ENCODE results near the gene RAD1. TPM values are rescaled to one million over a fixed set of nuclear protein-coding genes. Genes with fewer than 3 reads are reported as not detected.

Gene RAD1
- total RNA-seq, 4 donors from 2014 or later: 22.5 to 62.1 (median 39.6) TPM

DNA sequence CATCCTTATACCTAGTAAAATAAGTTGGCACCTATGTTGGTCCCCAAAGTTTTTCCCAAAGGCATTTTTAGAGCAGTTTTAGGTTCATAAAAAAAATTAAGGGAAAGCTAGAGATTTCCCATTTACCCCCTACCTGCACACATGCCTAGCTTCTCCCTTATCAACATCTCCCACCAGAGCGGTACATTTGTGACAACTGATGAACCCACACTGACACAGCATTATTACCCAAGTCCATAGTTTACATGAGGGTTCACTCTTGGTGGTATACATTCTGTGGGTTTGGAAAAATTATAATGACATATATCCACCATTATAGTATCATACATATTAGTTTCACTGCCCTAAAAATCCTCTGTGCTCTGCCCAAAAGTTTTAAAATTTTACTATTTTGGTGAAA, 12.0 kb downstream of the RAD1 start:
- TF ChIP-seq POLR2A (IDR thresholded peaks at IDR 0.05; ENCODE audit: low read depth) (no peak), EP300 (IDR thresholded peaks at IDR 0.05) (no peak), POLR2AphosphoS5 (IDR thresholded peaks at IDR 0.05) (no peak)
- TF ChIP-seq, protein P1, sequence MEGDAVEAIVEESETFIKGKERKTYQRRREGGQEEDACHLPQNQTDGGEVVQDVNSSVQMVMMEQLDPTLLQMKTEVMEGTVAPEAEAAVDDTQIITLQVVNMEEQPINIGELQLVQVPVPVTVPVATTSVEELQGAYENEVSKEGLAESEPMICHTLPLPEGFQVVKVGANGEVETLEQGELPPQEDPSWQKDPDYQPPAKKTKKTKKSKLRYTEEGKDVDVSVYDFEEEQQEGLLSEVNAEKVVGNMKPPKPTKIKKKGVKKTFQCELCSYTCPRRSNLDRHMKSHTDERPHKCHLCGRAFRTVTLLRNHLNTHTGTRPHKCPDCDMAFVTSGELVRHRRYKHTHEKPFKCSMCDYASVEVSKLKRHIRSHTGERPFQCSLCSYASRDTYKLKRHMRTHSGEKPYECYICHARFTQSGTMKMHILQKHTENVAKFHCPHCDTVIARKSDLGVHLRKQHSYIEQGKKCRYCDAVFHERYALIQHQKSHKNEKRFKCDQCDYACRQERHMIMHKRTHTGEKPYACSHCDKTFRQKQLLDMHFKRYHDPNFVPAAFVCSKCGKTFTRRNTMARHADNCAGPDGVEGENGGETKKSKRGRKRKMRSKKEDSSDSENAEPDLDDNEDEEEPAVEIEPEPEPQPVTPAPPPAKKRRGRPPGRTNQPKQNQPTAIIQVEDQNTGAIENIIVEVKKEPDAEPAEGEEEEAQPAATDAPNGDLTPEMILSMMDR (IDR thresholded peaks at IDR 0.05): no peak
- Histone ChIP-seq H3K4me1 (no peaks in the 10 kb centered on the region), H3K9me3 (no peaks in the 10 kb centered on the region), H3K27ac (replicated peaks in 1 of 4) (no peak overlapping the region), H3K36me3 (peaks cover 9 to 29% (median 21%) of the 10 kb centered on the region in 4 donors), H3K4me3 (no peak overlapping the region), H3K27me3 (no peaks in the 10 kb centered on the region)
- 32% methylated on average over 1 of the region's 1 CpG for WGBS
- intact Hi-C loops (cut with DNase I): no loop called here
- no peak for DNase-seq (ENCODE audit: extremely low spot score)

DNA sequence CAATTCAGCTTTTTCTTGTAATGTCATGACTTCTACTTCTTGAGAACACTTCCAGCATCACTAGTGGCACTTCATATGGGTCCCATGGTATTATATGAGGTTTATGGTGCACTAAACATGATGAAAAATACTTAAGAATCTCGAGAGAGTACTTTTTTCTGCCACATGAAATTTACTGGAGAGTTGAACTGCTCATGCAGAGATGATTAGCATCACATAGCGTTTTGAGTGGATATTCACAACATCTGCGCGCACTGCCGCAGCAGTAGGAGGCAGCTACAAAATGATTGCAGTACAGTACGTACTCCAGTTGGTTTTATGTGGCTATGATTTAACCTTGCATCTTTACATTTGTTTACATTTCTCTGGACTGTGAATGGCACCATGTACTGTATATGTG, 14.7 kb downstream of the RAD1 start:
- Histone ChIP-seq H3K36me3 (peaks cover 0 to 16% (median 7%) of the 10 kb centered on the region in 4 donors), H3K9me3 (no peaks in the 10 kb centered on the region), H3K4me3 (no peak overlapping the region), H3K27me3 (no peaks in the 10 kb centered on the region), H3K27ac (replicated peaks in 1 of 4) (no peak overlapping the region), H3K4me1 (peaks cover 0 to 4% (median 0%) of the 10 kb centered on the region in 4 donors)
- intact Hi-C loops (cut with DNase I): no loop called here
- TF ChIP-seq, protein P1 (IDR thresholded peaks at IDR 0.05): no peak
- TF ChIP-seq POLR2A (IDR thresholded peaks at IDR 0.05; ENCODE audit: low read depth) (no peak), EP300 (IDR thresholded peaks at IDR 0.05) (no peak), POLR2AphosphoS5 (IDR thresholded peaks at IDR 0.05) (no peak)
- no peak for DNase-seq (ENCODE audit: extremely low spot score)
- WGBS: 90% methylated on average over 6 of the region's 6 CpGs

DNA sequence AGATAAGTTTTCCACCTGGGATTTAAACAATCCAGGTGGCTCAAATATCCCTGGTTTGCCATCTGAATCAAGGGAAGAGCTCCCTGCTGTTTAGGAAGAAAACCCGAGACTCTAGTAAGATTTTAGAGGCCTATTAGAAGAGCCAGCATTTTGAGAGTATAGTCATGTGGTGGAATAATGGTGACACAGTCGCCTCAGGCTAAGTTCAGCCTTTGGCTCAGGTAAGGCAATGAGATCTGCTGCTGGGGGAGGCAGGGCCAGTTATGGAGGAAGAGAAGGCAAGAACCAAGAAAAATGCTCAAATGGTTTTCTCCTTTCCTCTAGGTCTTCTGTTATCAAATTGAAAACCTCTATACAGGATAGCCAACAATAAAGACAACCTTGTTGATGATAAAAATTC, 16.2 kb downstream of the RAD1 start:
- DNase-seq (ENCODE audit: extremely low spot score): no peak
- H3K4me3 ChIP-seq: no peak overlapping the region
- no peak overlapping the region for H3K27ac ChIP-seq (replicated peaks in 1 of 4)
- H3K9me3 ChIP-seq: no peaks in the 10 kb centered on the region
- TF ChIP-seq EP300 (IDR thresholded peaks at IDR 0.05): no peak
- TF ChIP-seq, protein P1 (IDR thresholded peaks at IDR 0.05): no peak
- no peak for TF ChIP-seq POLR2A (IDR thresholded peaks at IDR 0.05; ENCODE audit: low read depth)
- no peak for TF ChIP-seq POLR2AphosphoS5 (IDR thresholded peaks at IDR 0.05)
- H3K27me3 ChIP-seq: no peaks in the 10 kb centered on the region
- H3K4me1 ChIP-seq: peaks cover 0 to 4% (median 0%) of the 10 kb centered on the region in 4 donors
- intact Hi-C loops (cut with DNase I): loop anchor here (2.0 kb wide), 1 partner anchor 412 kb away; no protein-coding TSS in a partner anchor
- H3K36me3 ChIP-seq: peaks cover 0 to 10% (median 7%) of the 10 kb centered on the region in 4 donors
- 91% methylated on average over 2 of the region's 2 CpGs for WGBS

DNA sequence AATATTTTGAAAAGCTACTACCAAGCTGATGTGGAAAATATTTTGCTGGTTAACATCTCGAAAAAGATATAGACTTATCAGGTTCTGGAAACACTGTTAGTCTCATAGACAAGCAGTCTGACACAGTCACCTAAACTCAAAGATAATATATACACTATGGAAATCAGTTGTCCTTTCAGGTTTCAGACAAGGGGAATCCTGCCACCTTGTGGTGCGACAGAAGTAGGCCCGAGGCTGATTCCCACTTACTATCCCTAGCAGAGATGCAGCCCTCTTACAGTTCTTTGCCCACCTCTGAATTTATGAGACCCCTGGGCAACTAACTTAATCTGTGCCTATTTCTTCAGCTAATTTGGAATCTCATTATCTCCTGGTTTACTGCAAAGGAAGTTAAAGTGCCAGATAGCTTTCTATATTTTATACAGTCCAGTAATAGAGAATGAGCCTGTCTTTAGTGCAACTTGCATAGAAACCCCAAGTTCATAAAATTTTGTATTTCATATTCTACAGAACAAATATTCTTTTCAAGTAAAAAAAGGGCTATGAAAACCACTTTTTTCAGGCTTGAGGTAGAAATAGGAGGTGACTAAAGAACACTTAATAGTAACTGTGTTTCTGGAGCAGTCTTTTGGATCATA, 16.9 kb downstream of the RAD1 start:
- Histone ChIP-seq H3K27me3 (no peaks in the 10 kb centered on the region), H3K36me3 (peaks cover 0 to 9% (median 7%) of the 10 kb centered on the region in 4 donors), H3K27ac (replicated peaks in 1 of 4) (no peak overlapping the region), H3K9me3 (no peaks in the 10 kb centered on the region), H3K4me1 (peaks cover 0 to 4% (median 0%) of the 10 kb centered on the region in 4 donors), H3K4me3 (no peak overlapping the region)
- intact Hi-C loops (cut with DNase I): loop anchor here (2.0 kb wide), 1 partner anchor 412 kb away; no protein-coding TSS in a partner anchor
- 0% methylated on average over 3 of the region's 3 CpGs for WGBS
- DNase-seq (ENCODE audit: extremely low spot score): no peak
- TF ChIP-seq POLR2AphosphoS5 (IDR thresholded peaks at IDR 0.05) (no peak), EP300 (IDR thresholded peaks at IDR 0.05) (no peak), POLR2A (IDR thresholded peaks at IDR 0.05; ENCODE audit: low read depth) (no peak)
- TF ChIP-seq, protein P1 (IDR thresholded peaks at IDR 0.05): peak; percentile 75 to 88 (median 85)

Data from esophagus muscularis mucosa (tissue), 4 donors.